HepG2 (cell line): ENCODE data around the gene SPAAR. TPM values are rescaled to one million over a fixed set of nuclear protein-coding genes. Genes with fewer than 3 reads are reported as not detected.

Experiments
- ATAC-seq: fragments of 200-7000 bp; cut with Tn5 transposase; 3 replicates; pipeline ENCODE4 v1.9.1; 2020; ENCODE audit warnings: mild to moderate bottlenecking, moderate library complexity
- BruUV-seq: library from RNA; stranded (reverse); fragments of 400-500 nt; replicated peaks from 2 replicates; lab custom pipeline; 2021; lab: Mats Ljungman, UMichigan
- CTCF ChIA-PET: fragments of 300-600 bp; formaldehyde crosslinking; extraction: SDS; loops from one replicate; lab custom pipeline; 2021; ENCODE audit warnings: low total read pairs, inconsistent platforms, low intra/inter-chr PET ratio; lab: Yijun Ruan, JAX
- POLR2A ChIA-PET: fragments of 350-600 bp; sonication (Branson Sonifier 250); formaldehyde crosslinking; loops from one replicate; lab custom pipeline; 2020; ENCODE audit warnings: antibody characterized with exemption, inconsistent platforms; lab: Yijun Ruan, JAX
- DNase-seq: peaks from one replicate; pipeline ENCODE4 v3.0.0-alpha.2; 2015; ENCODE audit warnings: low spot score
- FAIRE-seq: peaks from 3 replicates; lab custom pipeline; 2011; peaks lifted over from hg19 to GRCh38; lab: Jason Lieb, UNC
- H2AFZ ChIP-seq: one replicate; pipeline ENCODE4 v1.6.1; 2011; ENCODE audit warnings: low read length, inconsistent platforms
- H3K27ac ChIP-seq: fragments of 300-600 bp; 3 replicates; pipeline ENCODE4 v1.8.0; 2011; ENCODE audit warnings: mixed run types, mild to moderate bottlenecking, mixed read lengths, low read length, inconsistent platforms; ENCODE audit not compliant: insufficient read depth; ENCODE audit errors: extremely low read length
- H3K27me3 ChIP-seq, 2 experiments: fragments of 200-600 bp in 1 of 2; 2 replicates in 1 of 2; 3 replicates in 1 of 2; pipeline versions ENCODE4 v1.6.0 to v1.8.0; 2011; ENCODE audit warnings: low read length in 2 of 2, mild to moderate bottlenecking in 2 of 2, moderate library complexity in 2 of 2, inconsistent platforms in 1 of 2; ENCODE audit not compliant: insufficient read depth in 2 of 2, control insufficient read depth in 1 of 2
- H3K36me3 ChIP-seq, 2 experiments: fragments of 200-600 bp in 1 of 2; replicated peaks in 1 of 2; 2 replicates in 1 of 2; 3 replicates in 1 of 2; pipeline versions ENCODE4 v1.5.1 to v1.8.0; 2011; ENCODE audit warnings: low read length in 2 of 2, inconsistent platforms in 1 of 2; ENCODE audit not compliant: insufficient read depth in 2 of 2, control insufficient read depth in 1 of 2
- H3K4me1 ChIP-seq: 2 replicates; pipeline ENCODE4 v1.5.1; 2012; ENCODE audit warnings: low read length, inconsistent platforms; ENCODE audit not compliant: insufficient read depth
- H3K4me2 ChIP-seq: 2 replicates; pipeline ENCODE4 v1.6.0; 2011; ENCODE audit warnings: low read depth, low read length, inconsistent platforms
- H3K4me3 ChIP-seq, 3 experiments: fragments of 200-600 bp in 1 of 3; sonication (generic), shearing (Covaris generic) in 1 of 3; replicated peaks in 1 of 3; 2 replicates each; pipeline ENCODE4 v1.5.1; 2011 to 2016; ENCODE audit warnings: low read length in 3 of 3, inconsistent platforms in 2 of 3, low read depth in 2 of 3, mild to moderate bottlenecking in 2 of 3, control low read depth in 1 of 3, mixed read lengths in 1 of 3; ENCODE audit not compliant: insufficient read depth in 1 of 3
- H3K79me2 ChIP-seq: one replicate; pipeline ENCODE4 v1.6.1; 2011; ENCODE audit warnings: low read length, inconsistent platforms; ENCODE audit not compliant: insufficient read depth
- H3K9ac ChIP-seq: 2 replicates; pipeline ENCODE4 v1.6.0; 2011; ENCODE audit warnings: mild to moderate bottlenecking, low read depth, low read length, inconsistent platforms; ENCODE audit not compliant: insufficient read depth
- H3K9me3 ChIP-seq: 2 replicates; pipeline ENCODE4 v1.5.1; 2012; ENCODE audit warnings: mild to moderate bottlenecking, low read length
- H4K20me1 ChIP-seq: 2 replicates; pipeline ENCODE4 v1.6.0; 2011; ENCODE audit warnings: inconsistent platforms, mild to moderate bottlenecking, low read length, moderate library complexity; ENCODE audit not compliant: insufficient read depth
- ATAD3A ChIP-seq: sonication (generic); formaldehyde crosslinking; IDR thresholded peaks from 2 replicates; pipeline ENCODE4 v1.4.0; 2020; ENCODE audit warnings: missing genetic modification reagents
- ATF7 ChIP-seq, 2 experiments: fragments of 450-650 bp in 1 of 2; sonication (generic) in 1 of 2; formaldehyde crosslinking in 1 of 2; IDR thresholded peaks; 2 replicates each; pipeline versions ENCODE4 v1.4.0 to v1.6.1; 2016 to 2020; ENCODE audit warnings: antibody characterized with exemption in 1 of 2, mild to moderate bottlenecking in 1 of 2, missing genetic modification reagents in 1 of 2
- BRCA1 ChIP-seq: sonication (generic); formaldehyde crosslinking; IDR thresholded peaks from 2 replicates; pipeline ENCODE4 v1.4.0; 2020; ENCODE audit warnings: missing genetic modification reagents
- CEBPB ChIP-seq: IDR thresholded peaks from 2 replicates; pipeline ENCODE4 v1.6.1; 2011; ENCODE audit warnings: low read depth, low read length, improper control_type of control experiment, borderline replicate concordance
- CHD2 ChIP-seq: IDR thresholded peaks from 2 replicates; pipeline ENCODE4 v1.6.1; 2011; ENCODE audit warnings: low read depth, low read length, improper control_type of control experiment
- DBP ChIP-seq: sonication (generic); formaldehyde crosslinking; IDR thresholded peaks from 2 replicates; pipeline ENCODE4 v1.4.0; 2020; ENCODE audit warnings: missing genetic modification reagents; ENCODE audit errors: not compliant biosample characterization
- E2F1 ChIP-seq: sonication (generic); formaldehyde crosslinking; IDR thresholded peaks from 2 replicates; pipeline ENCODE4 v1.5.0; 2020; ENCODE audit warnings: missing genetic modification reagents
- FOXA1 ChIP-seq, 2 experiments: fragments of 450-650 bp in 1 of 2; sonication (generic) in 1 of 2; formaldehyde crosslinking in 1 of 2; IDR thresholded peaks; 2 replicates each; pipeline versions ENCODE4 v1.4.0 to v1.6.1; 2016 to 2020; ENCODE audit warnings: missing genetic modification reagents in 1 of 2
- KLF6 ChIP-seq: IDR thresholded peaks from 2 replicates; pipeline ENCODE4 v1.8.0; 2016; ENCODE audit warnings: missing biosample characterization, missing genetic modification reagents
- MAX ChIP-seq: IDR thresholded peaks from 2 replicates; pipeline ENCODE4 v1.6.1; 2012; ENCODE audit warnings: inconsistent platforms
- NRL ChIP-seq: sonication (generic); formaldehyde crosslinking; IDR thresholded peaks from 2 replicates; pipeline ENCODE4 v1.5.0; 2020; ENCODE audit warnings: missing genetic modification reagents, mild to moderate bottlenecking, moderate library complexity, borderline replicate concordance
- PHB2 ChIP-seq: fragments of 450-650 bp; IDR thresholded peaks from 2 replicates; pipeline ENCODE4 v1.6.1; 2018; ENCODE audit not compliant: partially characterized antibody
- SP5 ChIP-seq: IDR thresholded peaks from 2 replicates; pipeline ENCODE4 v1.6.1; 2016; ENCODE audit warnings: low read depth, borderline replicate concordance
- TAF15 ChIP-seq: fragments of 200-400 bp; formaldehyde crosslinking; IDR thresholded peaks from one replicate; pipeline ENCODE4 v1.6.1; 2018; ENCODE audit warnings: mild to moderate bottlenecking, low read depth, low read length; ENCODE audit not compliant: poor library complexity, severe bottlenecking
- TEF ChIP-seq: sonication (generic); formaldehyde crosslinking; IDR thresholded peaks from 2 replicates; pipeline ENCODE4 v1.5.0; 2020; ENCODE audit warnings: missing genetic modification reagents
- ZBTB34 ChIP-seq: sonication (generic); formaldehyde crosslinking; IDR thresholded peaks from 2 replicates; pipeline ENCODE4 v1.8.0; 2022; ENCODE audit warnings: mild to moderate bottlenecking, missing genetic modification reagents
- ZKSCAN8 ChIP-seq: IDR thresholded peaks from 2 replicates; pipeline ENCODE4 v1.6.1; 2016; ENCODE audit warnings: borderline replicate concordance, missing genetic modification reagents, missing compliant biosample characterization
- ZNF432 ChIP-seq: sonication (generic); formaldehyde crosslinking; IDR thresholded peaks from 2 replicates; pipeline ENCODE4 v1.5.0; 2020; ENCODE audit warnings: missing genetic modification reagents, mild to moderate bottlenecking, borderline replicate concordance
- ZNF7 ChIP-seq: IDR thresholded peaks from 2 replicates; pipeline ENCODE4 v1.6.1; 2016; ENCODE audit warnings: missing biosample characterization, missing genetic modification reagents
- WGBS: methylation state at CpG from one replicate; pipeline ENCODE4 v1.1.6; 2017; ENCODE audit warnings: low lambda C conversion rate; 5-methylcytosine and 5-hydroxymethylcytosine counted together
- in situ Hi-C: cut with HindIII; loops from 2 replicates; pipeline ENCODE4 v1.10.0; 2017; ENCODE audit warnings: low pct_unique_long_range_greater_than_20kb; ENCODE audit not compliant: extremely low pct_ligation_motif_present
- intact Hi-C: fragments of 100-400 bp; cut with micrococcal nuclease; formaldehyde crosslinking; loops from one replicate; pipeline ENCODE4 v1.10.0; 2022; ENCODE audit not compliant: unreplicated experiment
- polyA plus RNA-seq, 8 experiments: library from polyadenylated mRNA; depleted of rRNA in 3 of 8; stranded (reverse) in 7 of 8; unstranded in 1 of 8; fragments of >200 nt; fragmentation: Illumina TruSeq in 4 of 8; extraction: Trizol in 4 of 8; gene quantifications; 2 replicates each; pipeline versions ENCODE4 v1.2.1 to v1.2.3, GENCODE V29; 2011 to 2016; ENCODE audit warnings: low read depth in 4 of 8, missing spikeins in 1 of 8, mixed read lengths in 1 of 8; ENCODE audit not compliant: insufficient read depth in 1 of 8
- total RNA-seq, 5 experiments: library from RNA; depleted of rRNA; stranded (reverse); fragments of >200 nt; fragmentation: Illumina TruSeq; extraction: Trizol; gene quantifications; 2 replicates each; pipeline ENCODE4 v1.2.3, GENCODE V29; 2016; ENCODE audit warnings: low read depth in 1 of 5

Gene SPAAR
- total and polyA plus RNA-seq, 2 of the 13 experiments (the other 11 are each of a cell fraction or from before 2014, with no cell fraction given), result 0.07 TPM; not detected in 1

- no peak for TF ChIP-seq KLF6 (CRISPR knock-in tag)
- TF ChIP-seq MAX, result no peak
These were observed 49.3 kb upstream of the SPAAR start (continued) for GRCh38 chr9:35859990-35860339.

- H3K27me3 ChIP-seq, result peaks cover 1 to 19% of the 10 kb centered on the region in 2 experiments; a peak in 2 of 5 replicates
- no peak overlapping the region for H3K27ac ChIP-seq
- POLR2A ChIA-PET, result no interaction called here
- no peak overlapping the region for H3K9ac ChIP-seq
- no peaks in the 10 kb centered on the region for H3K79me2 ChIP-seq
- H3K4me3 ChIP-seq, result no peak overlapping the region
- no peak overlapping the region for H2AFZ ChIP-seq
- DNase-seq (no peak), FAIRE-seq (no peak), ATAC-seq (no peak)
- intact Hi-C loops, result no loop called here
- H3K4me1 ChIP-seq, result no peaks in the 10 kb centered on the region
- H3K9me3 ChIP-seq, result no peaks in the 10 kb centered on the region
- no TSS peak for BruUV-seq
- CTCF ChIA-PET, result no interaction called here
- in situ Hi-C loops, result no loop called here
- no peaks in the 10 kb centered on the region for H4K20me1 ChIP-seq
- TF ChIP-seq NRL (CRISPR knock-in tag) (no peak), TEF (CRISPR knock-in tag) (no peak), ZBTB34 (no peak), DBP (CRISPR knock-in tag) (no peak), TAF15 (no peak), BRCA1 (CRISPR knock-in tag) (no peak), PHB2 (no peak), E2F1 (CRISPR knock-in tag) (no peak), ATF7 (IDR thresholded peaks at IDR 0.05) (no peak), ATF7 (CRISPR knock-in tag; IDR thresholded peaks at IDR 0.05) (no peak), ZKSCAN8 (no peak), ATAD3A (CRISPR knock-in tag) (no peak), ZNF7 (CRISPR knock-in tag) (no peak), CHD2 (no peak), FOXA1 (IDR thresholded peaks at IDR 0.05) (no peak), FOXA1 (CRISPR knock-in tag; IDR thresholded peaks at IDR 0.05) (no peak), SP5 (CRISPR knock-in tag) (no peak), CEBPB (no peak), ZNF432 (CRISPR knock-in tag) (no peak)
- H3K4me2 ChIP-seq, result no peak overlapping the region
- 13% methylated on average over 12 of the region's 12 CpGs for WGBS
- no peaks in the 10 kb centered on the region for H3K36me3 ChIP-seq
These were observed 48.0 kb upstream of the SPAAR start for GRCh38 chr9:35861161-35861897.
